NCI-H2171 treated with DMSO at 0.1 percent for 48 hours (cell line): Measurements from ENCODE around the gene PIK3CB.
"Not testable (repeated sequence)": the region's sequence is repeated elsewhere in the genome, so short reads cannot be mapped to it uniquely, and the experiment has no call there.

ENCODE experiments used
- DNase-seq: peaks from one replicate; lab custom pipeline; 2025; lab: John Stamatoyannopoulos, UW

PIK3CB gene

DNA sequence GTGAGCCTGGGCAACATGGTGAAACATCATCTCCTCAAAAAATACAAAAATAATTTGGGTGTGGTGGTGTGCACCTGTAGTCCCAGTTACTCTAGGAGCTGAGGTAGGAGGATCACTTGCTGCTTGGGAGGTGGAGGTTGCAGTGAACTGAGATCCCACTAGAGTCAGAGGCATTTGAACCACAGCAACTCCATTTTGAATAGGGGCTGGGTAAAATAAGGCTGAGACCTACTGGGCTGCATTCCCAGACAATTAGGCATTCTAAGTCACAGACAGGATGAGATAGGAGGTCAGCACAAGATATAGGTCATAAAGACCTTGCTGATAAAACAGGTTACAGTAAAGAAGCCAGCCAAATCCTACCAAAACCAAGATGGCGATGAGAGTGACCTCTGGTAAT lies 12.1 kb upstream of the PIK3CB start:
- not testable (repeated sequence) for DNase-seq

DNA sequence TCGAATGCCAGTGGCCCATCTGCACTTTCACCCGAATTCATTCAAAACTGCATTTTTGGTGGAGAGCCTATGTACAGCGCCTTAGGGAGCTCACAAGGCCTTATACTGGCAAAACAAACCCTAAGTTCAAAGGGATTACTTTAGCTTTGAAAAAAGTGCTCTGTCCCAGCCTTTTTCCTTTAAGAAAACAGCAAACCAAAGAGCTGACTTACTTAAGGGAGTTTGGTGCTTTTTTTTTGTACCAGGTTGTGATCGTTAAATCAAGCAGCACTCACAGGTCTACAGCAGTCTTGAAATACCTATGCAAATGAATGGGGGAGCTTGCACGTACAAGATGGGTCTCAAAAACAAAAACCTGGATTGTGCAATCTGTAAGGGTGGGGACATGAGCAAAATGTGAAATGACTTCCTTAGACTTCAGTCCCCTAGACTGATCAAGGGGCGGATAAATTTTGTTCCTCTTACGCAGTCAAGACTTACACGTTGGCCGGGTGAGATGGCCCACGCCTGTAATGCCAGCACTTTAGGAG lies 11.6 kb upstream of the PIK3CB start:
- DNase-seq, result no peak

DNA sequence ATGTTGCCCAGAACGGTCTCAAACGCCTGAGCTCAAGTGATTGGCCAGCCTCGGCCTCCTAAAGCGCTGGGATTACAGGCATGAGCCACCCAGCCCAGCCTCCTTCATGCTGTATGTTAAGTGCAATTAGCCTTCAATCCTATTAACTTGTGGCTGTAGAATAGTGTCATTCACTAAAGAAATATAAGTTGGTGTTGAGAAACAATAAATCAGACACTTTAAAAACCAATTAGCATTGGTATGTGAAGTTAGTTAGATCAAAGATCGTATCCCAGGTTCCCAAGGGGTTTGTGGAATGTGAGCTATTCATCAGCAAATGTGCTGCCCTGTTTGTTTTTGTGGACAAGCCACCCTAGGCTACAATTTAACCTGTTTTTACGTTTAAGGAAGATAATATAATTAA lies 11.0 kb upstream of the PIK3CB start:
- DNase-seq, result no peak

DNA sequence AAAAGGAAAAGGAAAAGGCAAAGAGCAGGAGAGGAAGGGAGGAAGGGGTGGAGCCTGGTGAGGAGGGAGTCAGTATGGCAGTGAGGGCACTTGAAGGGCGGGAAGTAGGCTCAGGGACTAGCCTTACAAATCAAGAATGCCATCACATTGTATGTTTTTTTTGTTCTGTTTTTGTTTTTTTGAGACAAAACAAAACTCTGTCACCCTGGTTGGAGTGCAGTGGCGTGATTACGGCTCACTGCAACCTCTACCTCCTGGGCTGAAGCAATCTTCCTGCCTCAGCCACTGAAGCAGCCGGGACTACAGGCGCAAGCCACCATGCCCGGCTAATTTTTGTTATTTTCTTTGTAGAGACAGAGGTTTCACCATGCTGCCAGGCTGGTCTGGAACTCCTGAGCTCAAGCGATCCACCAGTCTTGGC lies 10.5 kb upstream of the PIK3CB start:
- no peak for DNase-seq

DNA sequence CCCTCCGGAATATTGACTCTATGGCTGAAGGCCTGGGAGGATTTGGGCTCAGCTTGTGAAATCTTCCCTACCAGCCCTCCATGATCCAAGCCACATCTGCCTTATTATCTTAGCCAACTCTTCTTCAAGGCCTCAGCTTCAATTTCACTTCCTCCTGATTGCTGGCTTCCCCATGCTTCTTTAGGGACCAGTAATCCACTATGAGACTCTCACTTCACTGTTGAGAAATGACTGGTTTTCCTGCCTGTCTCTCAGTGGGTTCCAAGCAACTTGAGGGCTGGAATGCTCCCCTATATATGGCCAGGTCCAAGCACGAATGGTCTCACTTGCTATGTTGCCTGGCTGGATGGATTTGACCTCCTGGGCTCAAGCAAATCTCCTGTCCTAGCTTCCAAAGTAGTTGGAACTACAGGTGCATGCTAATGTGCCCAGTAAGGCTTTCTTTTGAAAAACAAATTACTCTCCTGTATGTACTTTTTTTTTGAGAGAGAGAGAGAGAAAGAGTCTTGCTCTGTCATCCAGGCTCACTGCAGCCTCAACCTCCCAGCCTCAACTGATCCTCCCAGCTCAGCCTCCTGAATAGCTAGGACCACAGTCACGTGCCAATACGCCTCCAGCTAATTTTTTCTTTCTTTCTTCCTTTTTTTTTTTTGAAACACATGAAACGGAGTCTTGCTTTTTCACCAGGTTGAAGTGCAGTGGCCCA lies 7.9 kb upstream of the PIK3CB start:
- no peak for DNase-seq

DNA sequence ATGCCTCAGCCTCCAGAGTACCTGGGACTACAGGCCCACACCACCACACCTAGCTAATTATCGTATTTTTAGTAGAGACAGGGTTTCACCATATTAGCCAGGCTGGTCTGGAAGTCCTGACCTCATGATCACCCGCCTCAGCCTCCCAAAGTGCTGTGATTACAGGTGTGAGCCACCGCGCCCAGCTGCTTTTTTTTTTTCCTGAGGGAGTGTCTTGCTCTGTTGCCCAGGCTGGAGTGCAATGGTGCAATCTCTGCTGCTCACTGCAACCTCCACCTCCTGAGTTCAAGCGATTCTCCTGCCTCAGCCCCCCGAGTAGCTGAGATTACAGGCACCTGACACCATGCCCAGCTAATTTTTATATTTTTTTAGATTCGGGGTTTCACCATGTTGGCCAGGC lies 3.7 kb upstream of the PIK3CB start:
- not testable (repeated sequence) for DNase-seq

DNA sequence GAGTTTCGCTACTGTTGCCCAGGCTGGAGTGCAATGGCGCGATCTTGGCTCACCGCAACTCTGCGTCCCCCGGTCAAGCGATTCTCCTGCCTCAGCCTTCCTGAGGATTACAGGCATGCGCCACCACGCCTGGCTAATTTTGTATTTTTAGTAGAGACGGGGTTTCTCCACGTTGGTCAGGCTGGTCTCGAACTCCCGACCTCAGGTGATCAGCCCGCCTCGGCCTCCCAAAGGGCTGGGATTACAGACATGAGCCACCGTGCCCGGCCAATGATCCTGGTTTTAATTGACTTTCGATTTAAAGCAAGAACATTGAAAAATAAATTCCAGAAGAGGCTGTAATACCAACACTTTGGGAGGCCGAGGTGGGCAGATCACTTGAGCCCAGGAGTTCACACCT lies 1.1 kb upstream of the PIK3CB start:
- not testable (repeated sequence) for DNase-seq

DNA sequence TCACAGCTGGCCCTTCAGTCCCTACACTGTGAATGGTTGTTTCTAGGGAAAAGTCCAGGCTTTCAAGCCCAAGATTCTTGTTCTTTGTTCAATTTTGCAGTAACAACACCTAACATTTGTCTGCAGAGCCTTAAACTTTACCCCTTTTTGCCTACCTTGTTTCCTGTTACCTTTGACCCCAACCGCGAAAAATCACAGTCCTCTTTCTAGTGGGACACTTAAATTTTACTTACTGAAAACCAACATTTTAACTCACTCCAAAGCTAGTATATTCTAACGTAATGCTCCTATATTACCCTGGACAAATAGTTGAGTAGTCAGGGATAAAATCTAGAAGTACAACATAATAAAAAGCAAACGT lies 649 bp upstream of the PIK3CB start:
- DNase-seq, result no peak

DNA sequence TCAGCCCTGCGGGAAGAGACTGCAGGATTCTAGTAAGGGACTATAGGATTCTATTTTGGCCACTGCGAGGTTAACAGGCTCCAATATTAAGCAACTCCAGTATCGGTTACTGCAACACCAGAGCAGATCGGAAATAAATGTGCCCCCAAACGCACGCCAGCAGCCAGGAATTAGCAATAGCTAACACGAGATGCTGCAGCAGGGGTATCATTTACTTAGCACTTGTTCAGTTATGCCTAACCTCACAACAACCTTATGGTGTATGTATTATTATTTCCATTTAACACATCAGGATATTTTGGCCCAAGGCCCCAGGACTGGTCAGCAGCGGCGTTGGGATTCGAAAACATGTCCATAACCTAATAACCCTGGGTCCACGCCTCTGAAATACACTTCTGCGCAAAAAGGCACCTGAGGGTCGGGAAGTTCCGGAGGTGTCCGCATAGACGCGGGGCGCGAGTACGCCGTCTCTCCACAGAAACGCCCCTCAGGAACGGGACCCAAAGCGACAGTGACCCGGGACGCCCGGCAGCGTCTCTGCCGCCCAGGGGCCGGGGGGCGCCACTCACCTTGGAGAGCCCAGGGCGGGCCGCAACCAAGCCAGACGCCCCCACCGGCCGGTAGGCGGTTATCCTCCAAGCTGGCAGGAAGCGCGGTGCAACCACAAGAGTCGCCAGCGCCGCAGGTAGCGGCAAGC lies 681 bp downstream of the PIK3CB start:
- DNase-seq, result peak; percentile 57

DNA sequence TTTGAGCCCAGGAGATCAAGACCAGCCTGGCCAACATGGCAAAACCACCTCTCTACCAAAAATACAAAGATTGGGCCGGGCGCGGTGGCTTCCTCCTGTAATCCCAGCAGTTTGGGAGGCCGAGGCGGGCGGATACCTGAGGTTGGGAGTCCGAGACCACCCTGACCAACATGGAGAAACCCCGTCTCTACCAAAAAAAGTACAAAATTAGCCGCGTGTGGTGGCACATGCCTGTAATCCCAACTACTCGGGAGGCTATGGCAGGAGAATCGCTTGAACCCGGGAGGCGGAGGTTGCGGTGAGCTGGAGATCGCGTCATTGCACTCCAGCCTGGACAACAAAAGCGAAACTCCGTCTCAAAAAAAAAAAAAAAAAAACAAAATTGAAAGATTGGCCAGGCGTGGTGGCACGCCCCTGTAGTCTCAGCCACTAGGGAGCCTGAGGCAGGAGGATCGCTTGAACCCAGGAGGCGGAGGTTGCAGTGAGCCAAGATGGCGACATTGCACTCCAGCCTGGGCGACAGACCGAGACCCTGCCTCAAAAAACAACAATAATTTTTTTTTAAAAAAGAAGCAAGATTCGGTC lies 2.2 kb downstream of the PIK3CB start:
- not testable (repeated sequence) for DNase-seq

DNA sequence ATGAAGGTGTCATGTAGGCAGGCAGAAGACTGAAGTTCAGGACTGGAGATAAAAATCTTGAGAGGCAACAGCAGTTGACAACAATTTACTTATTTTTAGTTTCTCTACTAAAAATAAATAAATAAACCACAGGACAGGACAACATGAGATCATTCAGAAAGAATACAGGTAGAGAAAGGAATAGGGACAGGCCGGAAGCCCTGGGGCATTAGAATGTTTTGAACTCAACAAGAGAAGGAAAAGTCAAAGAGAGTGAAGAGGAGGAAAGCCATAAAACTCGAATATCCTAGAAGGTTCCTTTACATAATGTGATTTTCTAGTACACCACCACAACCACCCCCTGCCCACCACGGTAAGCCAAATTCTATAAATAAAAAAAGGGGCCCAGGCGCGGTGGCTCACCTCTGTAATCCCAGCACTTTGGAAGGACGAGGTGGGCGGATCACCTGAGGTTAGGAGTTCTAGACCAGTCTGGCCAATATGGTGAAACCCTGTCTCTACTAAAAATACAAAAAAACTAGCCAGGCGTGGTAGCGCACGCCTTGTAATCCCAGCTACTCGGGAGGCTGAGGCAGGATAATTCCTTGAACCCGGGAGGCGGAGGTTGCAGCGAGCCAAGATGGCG lies 4.7 kb downstream of the PIK3CB start:
- no peak for DNase-seq

DNA sequence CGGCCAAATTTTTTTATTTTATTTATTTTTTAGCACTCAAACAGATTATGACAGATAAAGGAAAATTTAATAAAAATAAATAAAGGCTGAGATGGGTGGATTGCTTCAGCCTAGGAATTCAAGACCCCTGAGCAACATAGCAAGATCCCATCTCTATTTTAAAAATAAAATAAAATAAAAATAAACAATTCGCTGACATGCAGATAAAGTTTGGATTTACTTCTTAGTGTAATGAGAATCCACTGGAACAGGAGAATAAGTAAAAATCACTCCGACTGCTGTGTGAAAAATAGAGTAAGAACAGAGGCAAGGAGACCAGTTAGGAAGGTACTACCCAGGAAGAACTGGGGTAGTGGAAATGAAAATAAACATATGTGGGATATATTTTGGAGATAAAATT lies 5.6 kb downstream of the PIK3CB start:
- no peak for DNase-seq

DNA sequence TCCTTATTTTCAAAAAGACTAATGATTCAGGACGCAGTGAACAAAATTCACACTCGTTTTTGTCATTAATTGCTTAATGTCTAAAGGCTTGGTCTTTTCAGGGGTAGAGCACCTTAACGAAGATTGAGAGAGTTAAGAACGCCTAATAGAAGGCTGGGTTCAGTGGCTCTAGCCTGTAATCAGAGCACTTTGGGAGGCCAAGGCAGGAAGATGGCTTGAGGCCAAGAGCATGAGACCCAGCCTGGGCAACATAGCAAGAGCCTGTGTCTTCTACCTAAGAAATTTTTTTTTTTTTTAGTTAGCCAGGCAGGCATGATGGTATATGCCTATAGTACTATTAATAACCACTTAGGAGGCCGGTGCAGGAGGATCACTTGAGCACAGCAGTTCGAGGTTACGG lies 7.5 kb downstream of the PIK3CB start:
- no peak for DNase-seq

DNA sequence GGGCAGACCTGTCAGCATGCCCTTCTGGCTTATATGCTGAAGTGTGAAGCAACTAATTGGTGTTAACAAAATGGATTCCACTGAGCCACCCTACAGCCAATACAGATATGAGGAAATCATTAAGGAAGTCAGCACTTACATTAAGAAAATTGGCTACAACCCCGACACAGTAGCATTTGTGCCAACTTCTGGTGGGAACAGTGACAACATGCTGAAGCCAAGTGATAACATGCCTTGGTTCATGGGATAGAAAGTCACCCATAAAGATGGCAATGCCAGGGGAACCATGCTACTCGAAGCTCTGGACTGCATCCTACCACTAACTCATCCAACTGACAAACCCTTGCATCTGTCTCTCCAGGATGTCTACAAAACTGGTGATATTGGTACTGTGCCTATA lies 9.4 kb downstream of the PIK3CB start:
- DNase-seq, result no peak

DNA sequence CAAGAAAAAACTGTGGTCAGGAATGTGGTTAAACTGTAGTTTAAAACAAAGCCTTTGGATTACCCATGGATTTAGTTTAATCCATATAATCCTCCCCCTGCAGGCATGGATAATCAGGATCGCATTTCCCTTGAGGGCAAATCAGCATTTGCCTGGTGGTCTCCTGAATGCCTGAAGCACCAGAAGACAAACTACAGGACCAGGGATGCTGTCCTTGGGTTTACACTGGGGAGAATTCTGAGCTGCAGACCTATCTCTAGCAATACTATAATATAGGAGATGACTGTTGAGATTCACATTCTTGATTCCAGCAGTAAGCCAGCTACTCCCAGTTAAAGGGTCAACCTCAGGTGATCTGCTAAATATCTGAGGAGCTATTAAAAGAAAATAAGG lies 10.6 kb downstream of the PIK3CB start:
- no peak for DNase-seq

DNA sequence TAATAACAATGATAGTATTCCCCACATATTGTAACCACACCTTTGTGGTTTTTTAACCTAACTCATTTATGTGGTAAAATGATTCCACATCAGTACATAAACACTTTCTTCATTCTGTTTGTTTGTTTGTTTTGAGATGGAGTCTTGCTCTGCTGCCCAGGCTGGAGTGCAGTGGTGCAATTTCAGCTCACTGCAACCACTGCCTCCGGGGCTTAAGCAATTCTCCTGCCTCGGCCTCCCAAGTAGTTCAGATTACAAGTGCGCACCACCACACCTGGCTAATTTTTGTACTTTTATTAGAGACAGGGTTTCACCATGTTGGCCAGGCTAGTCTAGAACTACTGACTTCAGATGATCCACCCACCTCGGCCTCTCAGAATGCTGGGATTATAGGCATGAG lies 14.3 kb downstream of the PIK3CB start:
- DNase-seq, result not testable (repeated sequence)

DNA sequence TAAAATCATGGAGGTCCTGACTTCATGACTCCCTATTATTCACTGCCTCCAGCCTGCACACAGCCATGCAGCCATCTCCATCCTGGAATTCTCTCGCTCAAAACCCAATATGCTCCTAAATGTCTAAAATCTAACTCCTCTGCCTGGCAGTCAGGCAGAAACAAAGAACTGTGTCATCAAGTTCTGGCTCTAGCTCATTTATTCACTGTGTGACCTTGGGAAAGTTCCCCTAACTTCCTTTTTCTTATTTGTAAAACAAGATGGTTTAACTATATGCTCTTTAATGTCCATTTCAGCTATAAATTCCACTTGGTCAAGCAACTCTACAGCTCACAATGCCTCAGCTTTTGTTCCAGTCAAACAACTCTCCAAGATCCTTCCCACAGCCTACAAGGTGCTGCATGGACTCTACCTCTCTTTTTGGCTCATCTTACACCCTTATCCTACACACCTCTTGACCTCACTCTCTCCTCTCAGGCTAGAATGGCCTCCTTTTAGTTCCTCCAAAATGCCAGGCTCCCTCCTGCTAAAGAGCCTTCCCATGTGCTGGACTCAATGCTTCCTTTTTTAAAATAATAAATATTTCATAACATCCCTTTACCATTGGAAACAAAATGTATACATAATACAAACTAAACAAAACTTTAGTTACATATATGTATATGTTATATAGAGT lies 16.4 kb downstream of the PIK3CB start:
- no peak for DNase-seq

DNA sequence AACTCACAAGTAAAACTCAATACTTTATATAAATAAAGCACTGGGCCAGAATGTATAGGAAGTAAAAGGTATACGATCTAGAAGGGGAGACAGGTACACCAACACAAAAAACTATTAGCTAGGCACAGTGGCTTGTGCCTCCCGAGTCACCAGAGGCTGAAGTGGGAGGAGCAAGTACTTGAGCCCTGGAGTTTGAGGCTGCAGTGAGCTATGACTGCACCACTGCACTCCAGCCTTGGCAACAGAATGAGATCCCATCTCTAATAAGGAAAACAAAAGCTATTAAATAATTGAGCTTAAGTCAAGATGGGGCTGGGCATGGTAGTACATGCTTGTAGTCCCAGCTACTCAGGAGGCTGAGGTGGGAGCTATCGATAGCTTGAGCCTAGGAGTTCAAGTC lies 17.0 kb downstream of the PIK3CB start:
- no peak for DNase-seq

DNA sequence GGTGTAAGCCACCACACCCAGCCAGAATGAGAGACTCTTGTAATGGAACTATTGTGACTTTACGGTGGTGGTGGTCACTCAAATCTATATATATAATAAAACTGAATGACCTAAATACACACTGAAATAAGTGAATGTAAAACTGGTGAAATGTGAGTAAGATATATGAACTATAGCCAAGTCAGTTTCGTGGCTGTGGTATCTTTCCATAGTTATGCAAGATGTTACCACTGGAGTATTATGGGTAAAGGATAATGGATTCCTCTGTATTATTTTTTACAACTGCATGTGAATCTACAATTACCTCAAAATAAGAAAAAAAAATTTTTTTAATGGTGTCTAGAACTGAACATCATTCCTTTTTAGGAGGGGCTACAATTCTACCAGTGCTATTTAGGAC lies 21.9 kb downstream of the PIK3CB start:
- no peak for DNase-seq

DNA sequence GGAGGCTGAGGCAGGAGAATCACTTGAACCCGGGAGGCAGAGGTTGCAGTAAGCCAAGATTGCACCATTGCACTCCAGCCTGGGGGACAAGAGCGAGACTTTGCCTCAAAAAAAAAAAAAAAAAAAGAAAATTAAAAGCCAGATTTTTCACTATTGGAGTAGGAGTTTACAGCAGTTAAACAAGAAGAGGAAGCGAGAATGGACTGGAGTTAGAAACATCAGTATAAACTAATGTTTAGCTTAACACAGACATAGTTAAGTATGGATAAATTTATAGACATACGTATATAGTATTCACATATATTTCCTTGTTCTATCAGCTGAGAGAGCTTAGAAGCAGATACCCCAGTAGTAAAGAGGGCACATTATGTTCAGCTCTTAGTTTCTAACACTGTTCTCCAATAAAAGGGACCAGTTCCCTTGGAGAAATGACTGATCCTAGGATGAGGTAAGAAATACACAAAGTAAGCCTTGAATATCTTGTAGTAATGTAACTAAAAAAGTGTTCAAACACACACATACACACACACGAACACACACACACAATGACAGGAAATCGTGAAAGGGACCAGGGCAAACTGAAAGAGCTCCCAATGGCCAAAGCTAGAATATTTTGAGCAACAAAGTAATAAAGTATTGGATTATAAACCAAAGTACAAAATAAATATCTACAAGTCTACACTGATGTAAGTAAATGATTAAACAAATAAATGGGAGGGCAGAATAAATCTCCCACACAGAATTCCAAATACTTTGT lies 25.1 kb downstream of the PIK3CB start:
- DNase-seq, result no peak

DNA sequence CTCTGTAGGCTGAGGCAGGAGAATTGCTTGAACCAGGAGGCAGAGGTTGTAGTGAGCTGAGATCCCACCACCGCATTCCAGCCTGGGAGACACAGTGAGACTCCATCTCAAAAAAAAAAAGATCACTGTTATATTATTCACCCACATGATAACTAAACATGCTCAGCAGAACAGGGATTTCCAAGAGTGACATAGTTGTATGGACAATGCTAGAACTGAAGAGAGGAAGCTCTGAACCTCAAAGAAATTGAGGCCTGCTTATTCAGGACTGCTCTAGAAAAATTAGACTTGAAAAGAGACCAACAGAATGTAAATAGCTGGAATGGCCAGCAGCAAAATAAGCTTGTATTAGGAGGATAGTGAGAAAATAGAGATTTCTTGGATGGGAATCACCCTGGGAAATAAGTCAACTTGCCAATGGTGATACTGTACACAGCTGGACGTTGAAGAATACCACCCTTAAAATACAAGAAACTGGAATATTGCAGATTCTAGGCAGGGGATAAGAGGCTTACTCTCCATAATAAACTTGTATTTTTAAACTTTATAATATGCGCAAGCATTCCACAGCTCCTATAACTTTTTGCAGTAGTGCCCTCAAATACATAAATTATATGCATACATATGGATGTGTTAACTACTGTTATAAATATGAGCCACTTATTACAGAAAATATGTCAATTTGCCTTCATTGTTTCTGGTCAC lies 28.2 kb downstream of the PIK3CB start:
- no peak for DNase-seq
